Stimulated activated CD8-positive, alpha-beta memory T cell treated with anti-CD3 and anti-CD28 coated beads, Interleukin-2, amount 100 ng/mL, for 1 hour (primary cell): ENCODE data around the gene FERMT3.

Experiments used
- DNase-seq, 2 donors: peaks; one replicate each; pipeline ENCODE4 v3.0.0-alpha.2; 2020; ENCODE audit warnings: low read depth in 2 of 2

The FERMT3 gene

GRCh38 chr11:64186492-64187165 is 19.9 kb upstream of the FERMT3 start:
- no peak for DNase-seq

- DNase-seq: no peak
Measured at GRCh38 chr11:64192434-64192833, 14.1 kb upstream of the FERMT3 start.

DNA sequence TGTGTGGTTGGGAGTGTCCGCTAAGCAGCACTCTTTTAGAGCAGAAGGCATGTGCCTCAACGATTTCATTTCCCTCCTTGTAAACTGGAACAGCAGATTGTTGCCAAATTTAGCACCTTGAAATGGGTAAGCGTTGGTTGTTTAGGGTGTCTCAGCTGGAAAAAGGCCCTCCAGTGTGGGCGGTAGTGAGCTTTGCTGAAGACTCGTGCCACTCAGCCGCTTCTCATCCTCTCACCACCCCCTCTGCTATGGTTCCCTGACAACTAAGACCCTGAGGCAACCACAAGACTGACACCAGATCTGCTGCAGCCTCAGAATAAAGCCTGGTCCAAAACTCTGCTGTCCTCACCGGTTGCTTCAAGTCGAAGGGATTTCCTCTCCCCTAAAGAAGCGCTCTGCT is 9.9 kb upstream of the FERMT3 start:
- DNase-seq: no peak

- no peak for DNase-seq
Measured at GRCh38 chr11:64198511-64198910, 8.0 kb upstream of the FERMT3 start.

GRCh38 chr11:64201543-64201942 is 5.0 kb upstream of the FERMT3 start:
- no peak for DNase-seq

DNA sequence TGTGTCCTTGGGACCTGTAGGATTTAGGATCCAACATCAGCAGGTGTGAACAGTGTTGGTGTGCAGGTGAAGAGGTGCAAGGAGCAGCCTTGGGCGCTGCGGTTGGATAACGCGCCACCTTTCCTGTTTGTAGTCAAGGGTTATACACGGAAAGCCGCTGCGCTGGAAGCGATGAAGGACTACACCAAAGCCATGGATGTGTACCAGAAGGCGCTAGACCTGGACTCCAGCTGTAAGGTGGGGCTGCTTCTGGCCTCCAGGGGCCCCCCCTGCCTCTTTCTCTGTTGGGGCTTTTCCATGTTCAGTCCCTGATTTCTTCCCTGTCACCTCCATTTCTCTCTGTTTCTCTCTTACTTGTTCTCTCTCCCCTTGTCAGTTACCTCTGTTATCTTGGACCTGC is 3.5 kb upstream of the FERMT3 start:
- no peak for DNase-seq

DNA sequence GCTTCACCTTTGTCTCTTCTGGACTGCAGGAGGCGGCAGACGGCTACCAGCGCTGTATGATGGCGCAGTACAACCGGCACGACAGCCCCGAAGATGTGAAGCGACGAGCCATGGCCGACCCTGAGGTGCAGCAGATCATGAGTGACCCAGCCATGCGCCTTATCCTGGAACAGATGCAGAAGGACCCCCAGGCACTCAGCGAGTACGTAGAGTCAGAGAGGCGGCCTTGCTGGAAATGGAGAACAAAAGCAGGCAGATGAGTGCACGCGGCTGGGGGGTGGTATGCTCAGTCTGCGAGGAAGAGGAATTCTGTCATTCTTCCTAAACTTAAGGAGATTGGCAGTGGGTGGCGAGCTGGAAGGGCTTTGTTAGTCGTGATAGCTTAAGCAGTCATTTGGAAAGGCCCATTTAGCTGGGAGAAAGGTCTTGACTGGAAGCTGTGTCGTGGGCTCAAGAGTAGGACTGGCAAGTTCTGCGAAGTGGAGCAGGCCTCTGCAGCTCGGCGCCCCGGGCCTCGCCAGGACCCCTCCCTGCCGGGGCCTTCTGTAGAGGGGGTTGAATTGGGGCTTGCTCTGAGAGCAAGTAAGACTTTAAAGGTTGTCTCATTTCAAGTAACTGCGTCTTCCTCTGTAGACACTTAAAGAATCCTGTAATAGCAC is 3.0 kb upstream of the FERMT3 start:
- no peak for DNase-seq

GRCh38 chr11:64204080-64204440 is 2.5 kb upstream of the FERMT3 start:
- no peak for DNase-seq

DNA sequence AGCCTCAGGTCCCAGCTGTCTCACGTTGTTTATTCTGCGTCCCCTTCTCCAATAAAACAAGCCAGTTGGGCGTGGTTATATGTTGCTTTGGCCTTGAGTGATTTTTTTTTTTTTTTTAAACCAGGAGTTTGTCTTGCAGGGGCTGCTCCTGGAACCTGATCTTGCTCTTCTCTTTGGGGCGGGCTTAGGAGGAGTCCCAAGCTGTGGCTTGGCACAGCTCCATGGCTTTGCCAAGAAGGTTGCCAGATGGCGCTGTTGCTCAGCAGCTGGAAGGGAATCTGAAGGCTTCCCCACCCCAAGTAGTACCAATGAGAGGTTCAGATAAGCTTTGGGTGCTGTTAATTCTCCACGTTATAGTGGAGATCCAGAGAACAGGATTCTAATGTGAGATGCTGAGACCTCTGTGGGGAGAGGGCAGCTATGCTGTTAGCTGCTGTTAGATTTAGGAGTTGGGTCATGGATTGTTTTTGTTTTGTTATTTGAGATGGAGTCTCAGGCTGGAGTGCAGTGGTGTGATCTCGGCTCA is 2.0 kb upstream of the FERMT3 start:
- DNase-seq: peak; percentile 58 to 71

DNA sequence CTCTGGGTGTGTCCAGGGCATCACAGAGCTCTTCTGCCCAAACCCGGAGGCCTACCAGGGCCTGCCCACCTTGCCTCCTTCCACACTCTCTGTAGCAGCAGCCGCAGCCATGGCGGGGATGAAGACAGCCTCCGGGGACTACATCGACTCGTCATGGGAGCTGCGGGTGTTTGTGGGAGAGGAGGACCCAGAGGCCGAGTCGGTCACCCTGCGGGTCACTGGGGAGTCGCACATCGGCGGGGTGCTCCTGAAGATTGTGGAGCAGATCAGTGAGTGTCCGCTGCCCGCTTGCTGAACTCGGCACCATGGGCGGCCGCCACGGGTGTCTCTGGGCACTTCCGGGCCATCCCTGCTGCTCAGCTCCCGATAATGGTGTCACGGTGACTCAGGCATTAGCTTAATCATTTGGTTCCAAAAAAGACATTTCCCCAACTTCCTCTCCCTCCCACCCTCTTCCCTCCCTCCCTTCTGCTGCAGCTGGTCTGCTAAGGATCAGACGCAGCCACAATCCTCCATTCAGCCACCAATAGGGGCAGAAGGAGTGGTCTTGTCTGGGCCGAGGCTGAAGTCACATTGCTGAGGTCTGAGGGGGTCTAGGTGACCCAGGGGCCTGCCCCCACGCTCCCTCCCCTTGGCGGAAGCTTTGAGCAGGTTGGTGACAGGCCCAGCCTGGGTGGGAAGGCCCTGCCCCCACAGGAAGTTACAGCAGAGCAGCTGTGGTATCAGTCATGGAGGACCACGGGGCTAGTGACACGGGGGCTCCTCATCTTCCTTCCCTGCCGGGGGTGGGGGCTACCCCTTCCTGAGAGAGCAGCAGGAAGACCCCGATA is 950 bp downstream of the FERMT3 start:
- peak in 1 of 2 donors; percentile 58 for DNase-seq

DNA sequence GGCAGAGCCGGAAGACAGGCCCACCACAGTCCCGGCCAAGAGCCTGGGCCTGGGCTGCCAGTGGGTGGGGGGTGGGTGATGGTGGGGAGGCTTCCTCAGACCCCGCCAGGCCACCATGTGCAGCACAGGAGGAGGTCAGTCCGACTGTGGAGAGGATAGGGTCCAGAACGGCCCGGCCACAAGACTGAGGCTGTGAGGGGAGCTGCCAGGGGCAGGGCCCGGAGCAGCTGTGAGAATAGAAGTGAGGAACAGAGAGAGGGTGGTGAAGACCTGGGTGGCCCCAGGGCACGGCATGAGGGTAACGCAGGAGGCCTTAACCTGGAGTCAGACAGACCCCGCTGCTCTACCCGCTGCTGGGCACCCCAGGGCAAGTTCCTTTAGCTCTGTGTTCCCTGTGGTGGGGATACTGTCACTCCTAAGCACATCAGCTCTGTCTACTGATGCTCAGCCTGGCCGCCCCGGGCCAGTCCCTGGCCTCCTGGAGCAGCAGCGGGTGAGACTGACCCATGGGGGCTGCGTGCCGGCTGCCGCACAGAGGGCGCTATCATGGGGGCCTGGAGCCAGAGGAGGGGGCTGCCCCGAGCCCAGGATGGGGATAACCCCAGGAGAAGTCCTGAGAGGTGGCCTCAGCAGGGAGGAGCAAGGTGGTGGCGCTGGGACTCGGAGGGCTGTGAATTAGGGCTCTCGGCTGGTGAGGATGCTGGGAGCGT is 1.7 kb downstream of the FERMT3 start:
- no peak for DNase-seq

DNA sequence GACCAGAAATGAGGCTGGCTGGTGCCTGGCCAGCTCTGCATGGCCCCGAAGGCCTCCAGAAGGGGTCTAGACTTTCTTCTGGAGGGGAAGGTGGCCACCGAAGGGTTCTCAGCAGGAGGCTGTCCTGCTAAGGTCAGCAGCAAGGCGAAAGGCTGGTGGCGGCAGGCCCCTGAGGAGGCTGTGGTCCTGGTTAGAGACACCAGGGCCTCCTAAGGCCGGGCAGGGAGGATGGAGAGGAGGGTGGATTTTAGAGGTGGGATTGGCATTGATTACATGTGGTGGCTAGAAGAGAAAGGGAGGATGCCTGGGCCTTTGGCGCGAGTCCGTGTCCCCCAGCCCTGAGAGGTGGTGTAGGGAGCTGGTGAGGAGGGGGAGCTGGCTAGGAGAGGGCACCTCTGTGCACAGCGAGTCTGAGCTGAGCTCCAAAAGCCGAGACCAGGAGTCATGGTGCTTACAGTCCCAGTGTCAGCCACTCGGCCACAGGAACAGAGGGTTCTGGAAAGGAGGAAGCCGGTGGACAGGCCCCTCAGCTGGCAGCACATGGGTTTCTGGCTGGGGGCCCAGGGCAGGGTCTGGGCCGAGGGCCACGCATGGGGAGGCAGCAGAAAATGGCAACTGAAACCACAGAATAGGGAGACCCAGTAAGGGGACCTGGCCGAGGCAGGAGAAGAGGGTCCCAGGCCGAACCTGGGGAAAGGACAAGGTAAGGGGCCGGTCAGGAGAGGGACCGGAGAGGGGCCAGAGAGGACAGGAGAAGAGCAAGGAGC is 2.5 kb downstream of the FERMT3 start:
- no peak for DNase-seq

- DNase-seq: no peak
Measured at GRCh38 chr11:64209563-64209843, 3.0 kb downstream of the FERMT3 start.

- no peak for DNase-seq
Measured at GRCh38 chr11:64210301-64211020, 3.9 kb downstream of the FERMT3 start.

DNA sequence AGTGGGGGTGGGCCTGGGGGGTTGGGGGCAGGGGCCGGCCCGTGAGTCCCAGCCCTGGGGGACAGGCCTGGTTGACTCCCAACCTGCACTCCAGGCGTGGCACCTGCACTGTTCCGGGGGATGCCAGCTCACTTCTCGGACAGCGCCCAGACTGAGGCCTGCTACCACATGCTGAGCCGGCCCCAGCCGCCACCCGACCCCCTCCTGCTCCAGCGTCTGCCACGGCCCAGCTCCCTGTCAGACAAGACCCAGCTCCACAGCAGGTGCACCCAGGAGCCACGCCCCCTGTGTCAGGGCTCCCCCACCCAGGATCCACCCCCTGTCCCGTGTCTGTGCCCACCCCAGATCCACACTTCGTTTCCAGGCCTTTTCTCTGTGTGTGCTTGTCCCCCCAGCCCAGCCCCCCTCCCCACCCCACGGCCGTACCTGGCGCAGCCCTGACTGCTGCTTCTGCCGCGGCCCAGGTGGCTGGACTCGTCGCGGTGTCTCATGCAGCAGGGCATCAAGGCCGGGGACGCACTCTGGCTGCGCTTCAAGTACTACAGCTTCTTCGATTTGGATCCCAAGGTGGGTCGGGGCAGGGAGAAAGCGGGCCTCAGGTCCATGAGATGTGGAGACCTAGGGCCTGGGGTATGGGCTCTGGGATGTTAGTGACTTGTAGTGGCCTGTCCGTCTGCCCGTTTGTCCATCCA is 4.8 kb downstream of the FERMT3 start:
- DNase-seq: no peak

DNA sequence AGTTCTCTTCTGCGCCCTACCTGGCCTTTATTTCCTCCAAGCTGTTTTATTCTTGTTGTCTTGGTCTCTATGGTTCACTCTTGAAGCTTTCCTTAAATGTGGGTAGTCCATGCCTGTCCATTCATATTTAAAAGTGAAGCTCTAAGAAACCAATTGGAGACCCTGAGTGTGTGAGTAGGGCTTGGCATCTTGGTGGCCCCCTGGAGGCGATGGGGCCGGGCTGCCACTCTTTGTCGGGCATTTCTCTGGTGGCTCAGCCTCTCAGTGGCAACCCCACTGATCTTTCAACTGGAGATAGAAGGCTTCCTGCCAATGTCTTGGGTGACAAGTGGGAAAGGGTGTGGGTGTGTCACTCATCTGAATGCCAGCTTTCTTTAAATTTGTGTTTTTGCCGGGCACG is 10.4 kb downstream of the FERMT3 start:
- DNase-seq: no peak

DNA sequence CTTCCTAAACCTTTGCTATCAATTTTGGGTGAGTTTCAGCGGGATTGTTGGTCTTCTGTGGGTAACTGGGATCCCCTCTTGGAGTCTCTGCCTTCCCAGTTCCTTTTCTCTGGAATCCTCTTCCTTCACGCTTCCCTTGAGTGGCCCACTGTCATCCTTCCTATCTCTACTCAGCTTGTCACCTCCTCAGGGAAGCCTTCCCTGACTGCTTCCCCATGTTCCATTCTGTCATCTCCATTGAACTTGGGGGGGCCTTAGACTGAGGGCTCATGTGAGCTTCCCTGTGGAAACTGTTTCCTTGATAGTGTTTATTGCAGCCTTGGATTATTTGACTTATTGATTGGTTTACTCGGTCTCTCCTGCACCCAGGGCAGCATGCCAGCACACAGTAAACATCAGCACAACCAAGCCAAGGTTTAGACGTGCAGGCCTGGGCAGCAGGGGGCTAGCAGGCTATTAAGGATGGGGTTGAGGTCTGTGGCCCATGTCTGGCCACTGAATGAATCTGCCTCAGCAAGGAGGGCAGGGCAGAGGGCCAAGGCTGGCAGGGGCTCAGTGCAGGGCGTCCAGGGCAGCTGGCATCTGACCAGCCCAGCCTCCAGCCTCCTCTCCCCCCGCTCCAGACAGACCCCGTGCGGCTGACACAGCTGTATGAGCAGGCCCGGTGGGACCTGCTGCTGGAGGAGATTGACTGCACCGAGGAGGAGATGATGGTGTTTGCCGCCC is 12.3 kb downstream of the FERMT3 start:
- no peak for DNase-seq

- no peak for DNase-seq
Measured at GRCh38 chr11:64219354-64219684, 12.8 kb downstream of the FERMT3 start.

DNA sequence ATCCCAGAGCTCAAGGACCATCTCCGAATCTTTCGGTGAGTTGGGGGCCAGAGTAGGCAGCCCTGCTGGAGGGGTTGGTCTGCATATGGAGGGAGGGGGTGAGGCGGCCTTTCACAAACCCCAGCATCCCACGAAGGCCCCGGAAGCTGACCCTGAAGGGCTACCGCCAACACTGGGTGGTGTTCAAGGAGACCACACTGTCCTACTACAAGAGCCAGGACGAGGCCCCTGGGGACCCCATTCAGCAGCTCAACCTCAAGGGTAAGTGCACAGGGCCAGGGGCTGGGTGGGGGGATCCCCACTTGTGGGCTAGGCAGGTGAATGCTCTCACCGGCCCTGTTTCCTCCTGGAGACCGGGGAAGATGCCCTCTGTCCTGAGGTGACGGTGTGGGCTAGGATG is 13.2 kb downstream of the FERMT3 start:
- DNase-seq: no peak

- no peak for DNase-seq
Measured at GRCh38 chr11:64220271-64220670, 13.8 kb downstream of the FERMT3 start.
